NCI-H128 (cell line): ENCODE data around the gene PDHX.

Source experiments
- DNase-seq: peaks from one replicate; lab custom pipeline; 2025; ENCODE audit not compliant: unreplicated experiment; lab: John Stamatoyannopoulos, UW

Gene PDHX

GRCh38 chr11:35043936-35044335 is 127.5 kb downstream of the PDHX start:
- no peak for DNase-seq

GRCh38 chr11:35045236-35045820 is 128.9 kb downstream of the PDHX start:
- DNase-seq: peak; percentile 66
